Transverse colon (tissue), 3 donors: ENCODE measurements around the gene KNSTRN.

ENCODE experiments used
- EP300 ChIP-seq: sonication (generic); formaldehyde crosslinking; IDR thresholded peaks from one replicate; pipeline ENCODE4 v1.6.1; 2017; ENCODE audit warnings: antibody characterized with exemption, low read depth
- POLR2AphosphoS5 ChIP-seq, 3 donors: sonication (generic); formaldehyde crosslinking; IDR thresholded peaks; one replicate each; pipeline ENCODE4 v1.6.1; 2016; ENCODE audit warnings: antibody characterized with exemption in 3 of 3

DNA sequence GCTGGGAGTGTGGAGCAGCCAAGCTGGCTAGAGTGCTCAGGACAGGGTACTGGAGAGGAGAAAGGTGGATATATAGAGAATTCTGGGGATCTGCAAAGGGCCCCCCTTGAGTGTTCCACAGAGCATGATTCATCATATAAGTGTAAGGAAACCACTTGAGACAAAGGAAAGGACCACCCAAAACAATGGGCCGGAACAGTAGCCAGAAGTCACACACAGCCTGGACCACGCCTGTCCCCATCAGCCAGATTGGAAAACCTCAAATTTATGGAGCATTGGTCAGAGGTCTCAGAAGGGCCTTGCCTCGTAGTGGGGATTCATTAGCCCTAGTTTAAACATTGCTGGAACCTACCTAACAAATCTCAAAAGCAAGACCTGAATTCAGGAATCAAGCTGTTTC lies 4.9 kb upstream of the KNSTRN start:
- TF ChIP-seq EP300, result no peak
- no peak for TF ChIP-seq POLR2AphosphoS5 (IDR thresholded peaks at IDR 0.05)
